ENCODE measurements around the gene ASB1.

The ASB1 gene

GRCh38 chr2:238467062-238467461 lies 40.3 kb downstream of the ASB1 start:
- TF ChIP-seq TOX (CRISPR knock-in tag; IDR thresholded peaks at IDR 0.05; ENCODE audit: borderline replicate concordance) (no peak), ZC3H10 (CRISPR knock-in tag; IDR thresholded peaks at IDR 0.05) (no peak), OSR1 (CRISPR knock-in tag; IDR thresholded peaks at IDR 0.05) (no peak), CREB5 (CRISPR knock-in tag; IDR thresholded peaks at IDR 0.05; ENCODE audit: low read depth) (no peak), ISL1 (CRISPR knock-in tag; IDR thresholded peaks at IDR 0.05) (no peak), ARNTL (CRISPR knock-in tag; IDR thresholded peaks at IDR 0.05; ENCODE audit: borderline replicate concordance, low read depth) (no peak), ESRRG (CRISPR knock-in tag; IDR thresholded peaks at IDR 0.05) (no peak), TSHZ2 (CRISPR knock-in tag; IDR thresholded peaks at IDR 0.05) (no peak), SNAI2 (CRISPR knock-in tag; IDR thresholded peaks at IDR 0.05) (no peak), POU6F1 (CRISPR knock-in tag; IDR thresholded peaks at IDR 0.05; ENCODE audit: borderline replicate concordance, low read depth) (no peak), RARB (CRISPR knock-in tag; IDR thresholded peaks at IDR 0.05) (no peak), ZNF565 (CRISPR knock-in tag; conservative IDR thresholded peaks at IDR 0.05; ENCODE audit: low read depth) (no peak)
- ATAC-seq, result no peak

GRCh38 chr2:238467792-238468191 lies 41.1 kb downstream of the ASB1 start:
- TF ChIP-seq ZFP30 (CRISPR knock-in tag; IDR thresholded peaks at IDR 0.05) (no peak), ISL1 (CRISPR knock-in tag; IDR thresholded peaks at IDR 0.05) (no peak), RARB (CRISPR knock-in tag; IDR thresholded peaks at IDR 0.05) (no peak), ZC3H10 (CRISPR knock-in tag; IDR thresholded peaks at IDR 0.05) (no peak), POU6F1 (CRISPR knock-in tag; IDR thresholded peaks at IDR 0.05; ENCODE audit: borderline replicate concordance, low read depth) (no peak), TSHZ2 (CRISPR knock-in tag; IDR thresholded peaks at IDR 0.05) (no peak), ARNTL (CRISPR knock-in tag; IDR thresholded peaks at IDR 0.05; ENCODE audit: borderline replicate concordance, low read depth) (no peak), ZFP3 (CRISPR knock-in tag; IDR thresholded peaks at IDR 0.05) (no peak), PATZ1 (CRISPR knock-in tag; IDR thresholded peaks at IDR 0.05; ENCODE audit: borderline replicate concordance) (no peak), OSR1 (CRISPR knock-in tag; IDR thresholded peaks at IDR 0.05) (no peak), ZNF565 (CRISPR knock-in tag; conservative IDR thresholded peaks at IDR 0.05; ENCODE audit: low read depth) (no peak)

GRCh38 chr2:238469155-238469554 lies 42.4 kb downstream of the ASB1 start:
- ATAC-seq, result no peak
- TF ChIP-seq CSDC2 (CRISPR knock-in tag; IDR thresholded peaks at IDR 0.05), result no peak
- TF ChIP-seq ZFP30 (CRISPR knock-in tag; IDR thresholded peaks at IDR 0.05), result no peak
- TF ChIP-seq TSHZ2 (CRISPR knock-in tag; IDR thresholded peaks at IDR 0.05), result no peak
- no peak for TF ChIP-seq CSRNP3 (CRISPR knock-in tag; IDR thresholded peaks at IDR 0.05)
- no peak for TF ChIP-seq ZC3H10 (CRISPR knock-in tag; IDR thresholded peaks at IDR 0.05)
- no peak for TF ChIP-seq BACH2 (CRISPR knock-in tag; IDR thresholded peaks at IDR 0.05; ENCODE audit: borderline replicate concordance)
- TF ChIP-seq GLIS3 (CRISPR knock-in tag; IDR thresholded peaks at IDR 0.05), result no peak

More at GRCh38 chr2:238467792-238468191, 41.1 kb downstream of the ASB1 start:
- no peak for ATAC-seq
